Upper lobe of left lung (tissue), 4 donors: ENCODE data around the gene RASSF7.

ENCODE experiments used
- CTCF ChIP-seq, 6 experiments: fragments of 450-650 bp in 4 of 6; fragments of 200-600 bp in 2 of 6; sonication (generic) in 2 of 6; IDR thresholded peaks; one replicate each; pipeline ENCODE4 v1.5.1; 2016 to 2019; ENCODE audit warnings: antibody characterized with exemption in 6 of 6
- POLR2A ChIP-seq, 4 donors: fragments of 450-650 bp; IDR thresholded peaks; one replicate each; pipeline ENCODE4 v1.5.1; 2016 to 2017; ENCODE audit warnings: antibody characterized with exemption in 4 of 4, mild to moderate bottlenecking in 2 of 4

DNA sequence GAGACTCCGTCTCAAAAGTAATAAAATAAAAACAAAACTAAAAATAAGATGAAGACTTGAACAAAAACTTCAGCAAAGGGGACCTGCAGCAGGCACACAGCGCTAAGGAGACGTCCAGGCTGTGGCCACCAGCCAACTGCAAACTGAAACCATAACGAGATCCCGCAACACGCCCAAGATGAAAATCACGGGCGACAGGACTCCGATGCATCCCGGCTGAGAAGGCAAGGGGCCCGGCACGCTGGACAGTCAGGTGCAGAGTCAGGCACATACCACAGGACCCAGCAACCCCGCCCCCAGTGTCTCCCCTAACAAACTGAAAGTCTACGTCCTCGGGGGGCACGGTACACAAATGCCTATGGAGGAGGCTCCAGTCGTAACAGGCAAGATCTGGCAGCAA lies 34.6 kb upstream of the RASSF7 start:
- TF ChIP-seq CTCF (IDR thresholded peaks at IDR 0.05) = no peak
- no peak for TF ChIP-seq POLR2A (IDR thresholded peaks at IDR 0.05)
